ENCODE measurements around the gene DEDD2.

The DEDD2 gene

DNA sequence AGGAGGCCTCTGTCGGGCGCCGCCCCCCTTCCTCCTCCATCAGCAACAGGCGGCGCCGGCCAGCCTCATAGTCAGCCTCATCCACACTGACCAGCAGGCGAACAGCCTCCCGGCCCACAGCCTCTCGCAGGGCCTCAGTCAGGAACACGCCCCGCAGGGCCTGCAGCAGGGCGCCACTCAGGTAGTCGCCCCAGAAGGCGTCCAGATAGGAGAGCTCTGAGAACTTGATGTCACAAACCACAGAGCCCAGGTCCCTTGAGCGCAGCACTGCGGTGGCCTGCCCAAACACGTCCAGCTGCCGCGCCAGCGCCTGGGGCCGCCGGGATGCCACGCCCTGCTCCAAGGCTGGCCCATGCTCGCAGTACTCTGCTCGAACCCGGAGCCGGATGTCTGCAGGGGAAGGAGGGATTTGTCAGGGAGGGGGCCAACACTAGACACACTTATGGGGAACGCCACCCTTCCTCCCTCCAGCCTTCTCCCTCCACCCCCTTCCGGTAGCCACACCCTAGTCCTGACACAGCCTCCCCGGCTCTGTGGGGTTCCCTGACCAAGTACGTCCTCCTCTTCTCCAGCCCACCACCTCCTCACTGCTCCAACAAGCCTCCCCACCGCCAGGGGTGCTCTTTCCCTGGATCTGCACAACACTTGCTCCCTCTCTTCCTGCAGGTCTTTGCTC is 17.9 kb downstream of the DEDD2 start:
- no peak for TF ChIP-seq FOXP2 (optimal IDR thresholded peaks at IDR 0.05; ENCODE audit: control extremely low read depth, extremely low read length, insufficient read depth)
- TF ChIP-seq POLR2AphosphoS5 (IDR thresholded peaks at IDR 0.05; ENCODE audit: borderline replicate concordance, low read depth, low read length): no peak
- no peak for TF ChIP-seq EZH2 (IDR thresholded peaks at IDR 0.05)
- no peak for DNase-seq (ENCODE audit: low read depth, low spot score)
- peaks cover 33% of the 10 kb centered on the region; the same call in 1 of the 2 replicates for H3K36me3 ChIP-seq (ENCODE audit: insufficient read depth, low read length)
- no peak overlapping the region for H3K4me3 ChIP-seq
- H3K9ac ChIP-seq (ENCODE audit: insufficient read length): no peak overlapping the region
- no peak overlapping the region for H3K27ac ChIP-seq
- H3K9me3 ChIP-seq (ENCODE audit: low read depth, low read length): no peaks in the 10 kb centered on the region

DNA sequence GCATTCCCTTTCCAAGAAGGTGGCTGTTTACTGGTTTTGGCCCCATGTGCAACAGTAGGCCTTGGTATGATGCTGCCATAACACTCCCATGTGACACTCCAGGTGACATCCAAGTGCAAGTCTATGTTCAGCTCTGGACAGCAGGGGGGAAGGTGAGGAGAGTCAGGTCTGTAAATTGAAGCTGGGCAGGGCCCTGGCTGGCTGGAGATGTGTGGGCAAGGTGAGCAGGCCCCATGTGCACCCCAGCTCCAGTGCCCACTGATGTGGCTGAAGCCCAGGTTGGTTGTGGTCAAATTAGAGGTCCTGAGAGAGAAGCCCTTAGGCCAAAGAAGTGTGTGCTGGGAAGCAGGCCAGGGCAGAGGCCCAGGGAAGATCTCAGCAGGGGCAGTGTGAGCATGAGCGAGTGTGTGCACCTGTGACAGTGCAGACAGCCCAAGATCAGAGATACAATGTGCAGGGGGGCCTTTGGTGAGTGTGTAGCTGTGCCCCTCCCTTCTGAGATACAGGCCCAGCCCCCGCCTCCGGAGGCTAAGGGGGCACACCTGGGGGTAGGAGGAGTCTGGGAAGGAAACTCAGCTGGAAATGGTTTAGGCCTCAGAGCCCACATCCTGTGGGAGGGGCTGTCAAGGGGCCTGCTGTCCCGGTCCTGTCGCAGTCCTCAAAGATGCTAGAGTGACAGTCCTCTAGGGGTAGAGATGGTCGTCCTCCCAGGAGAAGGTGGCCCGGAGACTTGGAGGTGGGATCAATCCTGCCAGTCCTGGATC is 18.6 kb downstream of the DEDD2 start:
- DNase-seq (ENCODE audit: low read depth, low spot score): no peak
- Histone ChIP-seq H3K9ac (ENCODE audit: insufficient read length) (no peak overlapping the region), H3K27ac (no peak overlapping the region), H3K9me3 (ENCODE audit: low read depth, low read length) (no peaks in the 10 kb centered on the region), H3K4me3 (no peak overlapping the region), H3K36me3 (ENCODE audit: insufficient read depth, low read length) (peaks cover 28% of the 10 kb centered on the region; the same call in 1 of the 2 replicates)
- TF ChIP-seq POLR2AphosphoS5 (IDR thresholded peaks at IDR 0.05; ENCODE audit: borderline replicate concordance, low read depth, low read length) (no peak), FOXP2 (optimal IDR thresholded peaks at IDR 0.05; ENCODE audit: control extremely low read depth, extremely low read length, insufficient read depth) (no peak), EZH2 (IDR thresholded peaks at IDR 0.05) (no peak)

DNA sequence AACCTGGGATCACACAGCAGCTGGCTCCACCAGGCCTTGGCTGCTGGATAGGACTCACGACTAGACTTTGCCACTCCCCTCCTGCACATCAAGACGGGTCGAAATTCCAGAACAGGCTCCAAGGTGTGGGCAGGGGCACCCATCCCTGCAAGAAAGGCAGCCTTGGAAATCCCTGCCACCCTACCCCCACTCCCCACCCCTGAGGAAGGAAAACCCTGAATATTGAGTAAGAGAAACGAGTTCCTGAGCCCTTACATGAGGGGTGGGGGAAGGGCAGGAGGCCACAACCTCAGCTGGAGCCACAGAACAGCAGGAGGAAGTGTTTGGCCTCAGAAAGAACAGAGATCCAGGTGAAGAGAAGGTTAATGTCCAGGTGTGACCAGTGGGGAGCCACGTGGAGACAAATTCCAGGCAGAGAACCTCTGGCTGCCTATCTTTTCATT is 20.1 kb downstream of the DEDD2 start:
- no peak for DNase-seq (ENCODE audit: low read depth, low spot score)
- Histone ChIP-seq H3K36me3 (ENCODE audit: insufficient read depth, low read length) (peaks cover 15% of the 10 kb centered on the region; the same call in 1 of the 2 replicates), H3K9me3 (ENCODE audit: low read depth, low read length) (no peaks in the 10 kb centered on the region), H3K4me3 (no peak overlapping the region), H3K9ac (ENCODE audit: insufficient read length) (no peak overlapping the region), H3K27ac (no peak overlapping the region)
- no peak for TF ChIP-seq POLR2AphosphoS5 (IDR thresholded peaks at IDR 0.05; ENCODE audit: borderline replicate concordance, low read depth, low read length)
- TF ChIP-seq EZH2 (IDR thresholded peaks at IDR 0.05): no peak
- no peak for TF ChIP-seq FOXP2 (optimal IDR thresholded peaks at IDR 0.05; ENCODE audit: control extremely low read depth, extremely low read length, insufficient read depth)

DNA sequence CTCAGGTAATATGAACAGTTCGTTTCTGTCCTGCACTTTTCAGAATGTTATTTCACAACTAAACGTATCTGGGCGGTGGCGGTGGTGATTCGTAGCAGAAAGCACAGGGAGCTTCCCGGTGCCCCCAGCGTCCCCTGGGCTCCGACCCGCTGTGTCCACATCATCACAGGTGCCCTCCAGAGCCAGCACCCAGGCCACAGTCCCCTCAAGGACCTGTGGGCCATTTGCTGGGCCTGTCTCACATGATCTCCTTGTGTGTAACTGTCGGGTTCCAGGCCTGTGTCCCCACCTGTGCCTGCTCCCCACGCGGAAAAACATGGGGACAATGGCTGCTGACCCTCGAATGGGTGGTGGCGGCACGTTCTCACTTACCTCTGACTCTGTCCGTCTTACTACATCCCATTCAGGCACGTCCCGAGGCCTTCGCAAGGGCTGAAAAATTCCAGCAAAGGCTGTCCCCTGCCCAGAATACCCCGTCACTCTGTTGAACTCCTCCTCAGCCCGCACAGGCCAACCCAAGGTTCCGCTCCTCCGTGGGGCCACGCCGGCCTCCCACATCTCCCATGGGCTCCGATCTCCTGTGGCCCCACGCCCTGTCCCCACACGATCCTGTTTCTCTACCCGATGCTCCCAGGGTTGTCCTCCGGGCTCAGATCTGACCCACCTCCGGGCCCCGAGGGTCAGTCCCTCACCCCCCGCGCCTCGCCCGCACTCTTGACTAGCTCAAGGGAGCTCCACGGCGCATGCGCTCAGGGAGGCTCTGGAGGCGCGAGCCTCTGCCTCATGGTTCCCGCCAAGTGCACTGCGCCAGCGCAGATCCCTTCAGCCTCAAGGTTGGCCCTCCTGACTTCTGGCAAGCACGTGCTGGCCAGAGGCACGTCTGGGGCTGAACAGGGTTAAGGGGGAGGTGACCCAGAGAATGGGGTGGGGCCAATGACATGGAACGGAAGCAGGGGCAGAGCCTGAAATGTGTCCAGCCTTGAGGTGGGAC is 21.2 kb downstream of the DEDD2 start:
- Histone ChIP-seq H3K4me3 (no peak overlapping the region), H3K9me3 (ENCODE audit: low read depth, low read length) (no peaks in the 10 kb centered on the region), H3K36me3 (ENCODE audit: insufficient read depth, low read length) (peaks cover 7% of the 10 kb centered on the region; the same call in 1 of the 2 replicates), H3K9ac (ENCODE audit: insufficient read length) (no peak overlapping the region), H3K27ac (no peak overlapping the region)
- TF ChIP-seq POLR2AphosphoS5 (IDR thresholded peaks at IDR 0.05; ENCODE audit: borderline replicate concordance, low read depth, low read length): no peak
- TF ChIP-seq FOXP2 (optimal IDR thresholded peaks at IDR 0.05; ENCODE audit: control extremely low read depth, extremely low read length, insufficient read depth): no peak
- TF ChIP-seq EZH2 (IDR thresholded peaks at IDR 0.05): no peak
- no peak for DNase-seq (ENCODE audit: low read depth, low spot score)

DNA sequence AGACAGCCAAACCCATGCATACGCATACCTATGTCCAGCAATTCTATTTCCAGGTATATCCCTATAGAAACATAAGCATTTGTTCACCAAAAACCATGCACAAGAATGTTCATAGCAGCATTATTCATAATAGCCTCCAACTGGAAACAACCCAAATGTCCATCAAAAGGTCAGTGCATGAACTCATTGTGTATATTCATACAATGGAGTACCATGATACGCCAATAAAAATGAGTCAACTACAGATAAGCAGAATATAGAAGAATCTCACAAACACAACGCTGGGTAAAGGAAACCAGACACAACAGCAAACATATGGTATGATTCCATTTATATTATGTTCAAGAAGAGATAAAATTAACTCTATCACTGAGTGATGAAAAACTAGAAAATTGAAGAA is 23.8 kb downstream of the DEDD2 start:
- Histone ChIP-seq H3K27ac (no peak overlapping the region), H3K36me3 (ENCODE audit: insufficient read depth, low read length) (peaks cover 3% of the 10 kb centered on the region; the same call in 1 of the 2 replicates), H3K4me3 (no peak overlapping the region), H3K9me3 (ENCODE audit: low read depth, low read length) (no peaks in the 10 kb centered on the region), H3K9ac (ENCODE audit: insufficient read length) (no peak overlapping the region)
- TF ChIP-seq EZH2 (IDR thresholded peaks at IDR 0.05) (no peak), POLR2AphosphoS5 (IDR thresholded peaks at IDR 0.05; ENCODE audit: borderline replicate concordance, low read depth, low read length) (no peak), FOXP2 (optimal IDR thresholded peaks at IDR 0.05; ENCODE audit: control extremely low read depth, extremely low read length, insufficient read depth) (no peak)
- DNase-seq (ENCODE audit: low read depth, low spot score): no peak

DNA sequence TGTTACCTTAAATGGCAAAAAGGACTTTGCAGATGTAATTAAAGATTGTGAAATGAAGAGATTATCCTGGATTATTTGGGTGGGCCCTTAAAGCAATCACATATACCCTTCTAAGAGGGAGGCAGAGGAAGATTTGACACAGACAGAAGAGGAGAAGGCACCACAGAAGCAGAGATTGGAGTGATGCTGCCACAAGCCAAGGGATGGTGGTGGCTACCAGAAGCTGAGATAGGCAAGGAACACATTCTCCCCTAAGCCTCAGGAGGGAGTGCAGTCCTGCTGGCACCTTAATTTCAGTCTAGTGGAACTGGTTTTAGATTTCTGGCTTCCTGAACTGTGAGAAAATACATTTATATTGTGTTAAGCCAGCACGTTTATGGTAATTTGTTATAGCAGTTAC is 24.2 kb downstream of the DEDD2 start:
- TF ChIP-seq POLR2AphosphoS5 (IDR thresholded peaks at IDR 0.05; ENCODE audit: borderline replicate concordance, low read depth, low read length) (no peak), EZH2 (IDR thresholded peaks at IDR 0.05) (no peak), FOXP2 (optimal IDR thresholded peaks at IDR 0.05; ENCODE audit: control extremely low read depth, extremely low read length, insufficient read depth) (no peak)
- Histone ChIP-seq H3K4me3 (no peak overlapping the region), H3K27ac (no peak overlapping the region), H3K36me3 (ENCODE audit: insufficient read depth, low read length) (no peaks in the 10 kb centered on the region), H3K9ac (ENCODE audit: insufficient read length) (no peak overlapping the region), H3K9me3 (ENCODE audit: low read depth, low read length) (no peaks in the 10 kb centered on the region)
- no peak for DNase-seq (ENCODE audit: low read depth, low spot score)

DNA sequence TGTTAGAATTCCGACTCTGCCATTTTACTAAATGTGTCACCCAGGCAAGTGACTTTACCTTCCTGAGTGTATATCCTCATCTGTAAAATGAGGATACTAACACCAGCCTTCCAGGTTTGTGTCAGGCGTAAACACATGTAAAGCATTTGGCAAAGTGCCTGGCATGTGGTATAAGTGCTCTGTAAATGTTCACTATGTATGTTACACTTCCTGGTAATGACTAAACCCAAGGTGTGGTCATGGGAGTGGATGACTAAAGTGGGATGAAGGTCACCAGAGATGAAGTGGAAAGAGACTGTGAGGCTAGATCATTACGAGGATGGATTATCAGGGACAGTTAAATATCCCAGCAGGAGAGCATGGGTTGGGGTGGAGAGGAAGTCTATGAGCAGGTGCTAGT is 25.6 kb downstream of the DEDD2 start:
- Histone ChIP-seq H3K9ac (ENCODE audit: insufficient read length) (no peak overlapping the region), H3K27ac (no peak overlapping the region), H3K4me3 (no peak overlapping the region), H3K9me3 (ENCODE audit: low read depth, low read length) (no peaks in the 10 kb centered on the region), H3K36me3 (ENCODE audit: insufficient read depth, low read length) (no peaks in the 10 kb centered on the region)
- no peak for DNase-seq (ENCODE audit: low read depth, low spot score)
- TF ChIP-seq EZH2 (IDR thresholded peaks at IDR 0.05): no peak
- TF ChIP-seq POLR2AphosphoS5 (IDR thresholded peaks at IDR 0.05; ENCODE audit: borderline replicate concordance, low read depth, low read length): no peak
- no peak for TF ChIP-seq FOXP2 (optimal IDR thresholded peaks at IDR 0.05; ENCODE audit: control extremely low read depth, extremely low read length, insufficient read depth)

Data from SK-N-MC (cell line).